Measurements from ENCODE around the gene NTMT2.

Gene NTMT2

GRCh38 chr1:170209125-170209524, 63.4 kb downstream of the NTMT2 start:
- no peak for DNase-seq (ENCODE audit: low spot score)

GRCh38 chr1:170210142-170210541, 64.4 kb downstream of the NTMT2 start:
- DNase-seq (ENCODE audit: low spot score) = no peak

GRCh38 chr1:170213596-170213995, 67.8 kb downstream of the NTMT2 start:
- no peak for DNase-seq (ENCODE audit: low spot score)

- no peak for DNase-seq (ENCODE audit: low spot score)
These were observed 68.6 kb downstream of the NTMT2 start for GRCh38 chr1:170214117-170215032.

- DNase-seq (ENCODE audit: low spot score) = no peak
These were observed 69.5 kb downstream of the NTMT2 start for GRCh38 chr1:170215072-170215885.

- DNase-seq (ENCODE audit: low spot score) = no peak
These were observed 71.9 kb downstream of the NTMT2 start for GRCh38 chr1:170217517-170218256.

GRCh38 chr1:170218257-170218650, 72.5 kb downstream of the NTMT2 start:
- no peak for DNase-seq (ENCODE audit: low spot score)

Data from AG08395 (cell line).